ENCODE measurements around the gene CCM2L.

CCM2L gene

DNA sequence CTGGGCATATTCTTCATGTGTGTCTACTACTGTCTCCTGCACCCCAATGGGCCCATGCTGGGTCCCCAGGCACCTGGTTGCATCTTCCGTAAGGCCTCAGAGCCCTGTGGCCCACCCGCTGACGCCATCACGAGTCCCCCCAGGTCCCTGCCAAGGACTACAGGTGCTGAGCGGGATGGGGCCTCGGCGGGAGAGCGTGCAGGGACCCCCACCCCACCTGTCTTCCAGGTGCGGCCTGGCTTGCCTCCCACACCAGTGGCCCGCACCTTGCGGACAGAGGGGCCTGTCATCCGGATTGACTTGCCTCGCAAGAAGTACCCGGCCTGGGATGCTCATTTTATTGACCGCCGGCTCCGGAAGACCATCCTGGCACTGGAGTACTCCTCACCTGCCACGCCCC lies 13.2 kb upstream of the CCM2L start:
- DNase-seq (ENCODE audit: low spot score) = no peak

DNA sequence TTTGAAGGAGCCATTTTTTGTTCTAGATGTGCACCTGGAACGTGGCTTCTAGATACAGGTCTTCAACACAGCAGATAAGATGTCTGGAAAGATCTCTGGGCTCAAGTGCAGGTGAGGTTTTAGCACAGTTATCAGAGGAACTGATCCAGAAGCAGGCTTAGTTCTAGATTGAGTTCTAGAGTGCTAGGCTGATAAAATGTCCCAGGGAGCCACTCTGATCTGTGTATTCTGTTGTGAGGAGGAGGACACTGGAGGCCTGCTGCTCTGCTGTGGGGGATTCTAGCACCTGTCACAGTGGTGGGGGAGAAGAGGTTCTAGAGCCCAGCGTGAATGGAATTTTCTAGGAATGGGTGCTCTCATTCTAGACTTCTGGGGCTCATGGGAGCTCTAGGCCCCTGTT lies 12.0 kb upstream of the CCM2L start:
- no peak for DNase-seq (ENCODE audit: low spot score)

DNA sequence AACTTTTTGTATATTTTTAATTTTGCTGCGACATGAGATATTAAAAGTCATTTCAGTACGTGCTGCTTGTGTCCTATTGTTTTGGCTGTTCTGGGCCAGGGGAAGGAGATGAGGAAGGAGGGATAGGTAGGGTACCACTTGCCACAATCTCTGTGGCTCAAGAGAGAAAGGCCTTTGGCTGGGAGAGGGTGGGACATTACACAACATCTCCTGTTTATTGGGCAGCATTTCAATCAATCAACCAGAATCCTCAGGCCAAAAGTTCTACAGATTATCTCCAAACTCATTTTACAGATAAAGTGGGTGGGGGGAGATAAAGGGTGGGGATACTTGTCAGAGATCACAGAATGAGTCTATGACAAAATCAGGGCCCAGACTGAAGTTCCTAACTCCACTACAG lies 6.9 kb upstream of the CCM2L start:
- no peak for DNase-seq (ENCODE audit: low spot score)

DNA sequence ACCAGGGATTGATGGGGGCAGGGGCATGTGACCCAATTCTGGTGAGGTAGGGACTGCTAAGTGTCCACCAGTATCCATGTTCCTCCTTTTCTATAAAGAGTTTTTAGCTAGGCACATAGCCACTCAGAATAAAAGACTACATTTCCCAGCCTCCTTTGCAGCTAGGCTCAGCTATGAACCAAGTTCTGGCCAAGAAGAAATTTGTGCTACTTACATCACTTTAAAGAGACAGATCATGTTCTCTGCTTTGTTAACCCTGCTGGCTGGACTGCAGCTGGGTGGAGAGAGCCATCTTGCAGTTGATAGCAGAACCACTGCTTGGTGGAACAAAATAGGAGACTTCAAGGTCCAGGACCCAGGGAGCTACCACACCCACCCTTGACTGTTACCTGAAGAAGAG lies 5.3 kb upstream of the CCM2L start:
- peak; percentile 40 for DNase-seq (ENCODE audit: low spot score)

DNA sequence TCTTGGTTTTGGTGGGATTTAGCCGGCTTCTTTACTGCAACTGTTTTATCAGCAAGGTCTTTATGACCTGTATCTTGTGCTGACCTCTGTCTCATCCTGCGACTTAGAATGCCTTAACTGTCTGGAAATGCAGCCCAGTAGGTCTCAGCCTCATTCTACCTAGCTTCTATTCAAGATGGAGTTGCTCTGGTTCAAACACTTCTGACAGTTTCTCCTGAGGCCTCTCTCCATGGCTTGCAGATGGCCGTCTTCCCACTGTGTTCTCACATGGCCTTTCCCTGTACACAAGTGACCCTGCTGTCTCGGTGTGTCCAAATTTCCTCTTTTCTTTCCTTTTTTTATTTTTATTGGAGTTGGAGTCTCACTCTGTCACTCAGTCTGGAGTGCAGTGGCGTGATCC lies 4.2 kb upstream of the CCM2L start:
- no peak for DNase-seq (ENCODE audit: low spot score)

DNA sequence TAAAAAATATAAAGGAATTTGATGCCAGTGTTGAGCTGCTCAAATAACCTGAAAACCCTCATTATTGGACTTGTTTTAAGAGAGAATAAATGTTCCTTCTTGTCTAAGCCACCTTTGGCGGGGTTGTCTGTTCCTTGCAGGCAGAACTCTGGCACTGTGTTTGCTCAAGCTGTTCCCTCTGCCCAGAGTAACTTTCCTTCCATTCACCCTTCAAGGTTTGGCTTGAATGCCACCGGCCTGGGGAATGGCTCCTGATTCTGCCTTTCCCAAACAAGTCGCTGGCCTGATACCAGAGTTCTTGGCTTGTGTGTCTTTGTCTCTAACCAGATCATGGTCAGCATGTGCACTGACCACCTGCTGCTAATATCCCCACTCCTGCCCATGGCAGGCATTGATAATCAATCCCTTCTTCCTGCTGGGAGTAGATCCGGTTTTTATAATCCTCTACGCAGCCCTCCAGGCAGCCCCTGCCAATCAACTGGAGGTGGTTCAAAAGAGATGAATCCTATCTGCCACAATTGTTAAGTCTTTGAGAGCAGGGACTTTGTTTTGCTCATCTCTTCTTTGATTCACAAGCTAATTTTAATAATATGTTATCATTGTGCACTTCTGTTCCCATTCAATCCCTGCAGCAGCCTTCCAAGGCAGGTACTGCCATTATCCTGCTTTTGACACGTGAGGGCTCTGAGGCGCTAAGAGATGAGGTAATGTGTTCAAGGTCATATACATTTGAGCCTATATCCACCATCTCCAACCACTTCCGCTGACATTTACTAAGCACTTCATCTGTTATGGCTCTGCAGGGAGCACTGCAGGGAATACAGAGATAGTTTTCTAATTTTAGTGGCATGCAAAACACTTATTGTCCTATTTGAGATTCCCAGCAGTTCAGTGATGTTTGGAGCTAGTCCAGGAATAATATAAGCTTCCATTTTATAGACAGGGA lies 3.1 kb upstream of the CCM2L start:
- no peak for DNase-seq (ENCODE audit: low spot score)

DNA sequence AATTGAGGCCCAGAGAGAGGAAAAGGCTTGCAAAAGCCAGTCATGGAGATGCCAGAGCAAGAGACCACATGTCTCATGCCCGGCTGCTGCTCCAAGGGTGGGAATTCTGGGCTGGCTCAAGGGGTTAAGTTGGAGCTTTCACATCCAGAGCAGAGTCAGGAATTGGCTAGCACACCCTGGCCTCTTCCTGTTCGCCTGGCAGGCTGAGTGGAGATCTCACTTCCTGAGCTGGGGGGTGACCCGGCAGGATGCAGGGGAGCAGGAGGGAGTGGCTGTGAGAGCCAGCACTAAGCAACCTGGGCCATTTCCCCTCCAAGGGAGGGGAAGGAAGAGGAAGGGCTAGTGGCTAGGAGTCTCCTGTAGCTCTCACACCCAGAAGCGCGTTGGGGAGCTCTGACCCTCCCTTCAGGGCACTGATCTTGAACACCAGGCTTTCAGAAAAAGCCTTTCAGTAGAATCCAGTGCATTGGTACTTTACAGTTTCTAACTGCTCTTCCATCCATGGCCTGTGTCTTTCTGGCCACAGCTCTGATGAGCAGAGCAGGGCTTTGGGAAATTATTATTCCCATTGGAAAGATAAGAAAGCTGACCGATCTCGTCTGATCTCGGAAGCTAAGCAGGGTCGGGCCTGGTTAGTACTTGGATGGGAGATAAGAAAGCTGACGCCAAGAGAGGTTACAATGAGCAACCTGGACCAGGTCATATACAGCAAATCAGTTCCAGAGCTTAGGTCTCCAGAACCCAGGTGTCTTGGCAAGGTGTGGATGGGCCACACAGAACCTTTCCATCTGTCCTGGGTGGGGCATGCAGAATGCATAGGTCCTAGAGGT lies 2.2 kb upstream of the CCM2L start:
- DNase-seq (ENCODE audit: low spot score) = no peak

- no peak for DNase-seq (ENCODE audit: low spot score)
Measured at GRCh38 chr20:32009564-32009963, 674 bp upstream of the CCM2L start.

GRCh38 chr20:32010666-32011065 lies 428 bp downstream of the CCM2L start:
- no peak for DNase-seq (ENCODE audit: low spot score)

DNA sequence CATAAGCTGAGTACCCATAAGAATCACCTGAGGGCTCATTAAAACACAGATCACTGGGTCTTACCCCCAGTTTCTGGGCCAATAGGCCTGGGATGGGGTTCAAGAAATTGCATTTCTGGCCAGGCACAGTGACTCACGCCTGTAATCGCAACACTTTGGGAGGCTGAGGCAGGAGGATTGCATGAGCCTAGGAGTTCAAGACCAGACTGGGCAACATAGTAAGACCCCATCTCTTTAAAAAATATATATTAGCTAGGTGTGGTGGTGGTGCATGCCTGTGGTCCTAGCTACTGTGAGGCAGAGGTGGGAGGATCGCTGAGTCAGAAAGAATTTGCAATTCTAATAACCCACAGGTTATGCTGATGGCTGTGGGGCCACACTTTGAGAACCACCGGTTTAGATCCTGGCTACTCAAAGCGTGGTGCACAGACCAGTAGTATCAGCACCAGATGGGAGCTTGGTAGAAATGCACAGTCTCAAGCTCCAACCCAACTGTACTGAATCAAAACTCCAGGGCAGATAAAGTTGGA lies 2.0 kb downstream of the CCM2L start:
- DNase-seq (ENCODE audit: low spot score) = no peak

DNA sequence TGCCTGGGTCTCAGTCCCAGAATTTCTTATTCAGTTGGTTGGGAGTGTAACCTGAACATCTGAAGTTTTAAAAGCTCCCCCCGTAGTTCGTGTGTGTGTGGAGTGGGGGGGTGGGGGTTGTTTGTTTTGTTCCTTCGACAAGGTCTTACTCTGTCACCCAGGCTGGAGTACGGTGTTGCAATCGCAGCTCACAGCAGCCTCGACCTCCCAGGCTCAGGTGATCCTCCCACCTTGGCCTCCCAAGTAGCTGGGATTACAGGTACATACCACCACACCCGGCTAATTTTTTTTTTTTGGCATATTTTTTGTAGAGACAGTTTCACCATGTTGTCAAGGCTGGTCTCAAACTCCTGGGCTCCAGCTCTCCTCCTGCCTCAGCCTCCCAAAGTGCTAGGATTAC lies 3.1 kb downstream of the CCM2L start:
- DNase-seq (ENCODE audit: low spot score) = no peak

GRCh38 chr20:32017711-32018251 lies 7.5 kb downstream of the CCM2L start:
- DNase-seq (ENCODE audit: low spot score) = no peak

- DNase-seq (ENCODE audit: low spot score) = no peak
Measured at GRCh38 chr20:32018269-32019155, 8.3 kb downstream of the CCM2L start.

GRCh38 chr20:32019156-32019510 lies 8.9 kb downstream of the CCM2L start:
- no peak for DNase-seq (ENCODE audit: low spot score)

GRCh38 chr20:32019563-32020463 lies 9.6 kb downstream of the CCM2L start:
- no peak for DNase-seq (ENCODE audit: low spot score)

- DNase-seq (ENCODE audit: low spot score) = no peak
Measured at GRCh38 chr20:32021091-32021490, 10.9 kb downstream of the CCM2L start.

DNA sequence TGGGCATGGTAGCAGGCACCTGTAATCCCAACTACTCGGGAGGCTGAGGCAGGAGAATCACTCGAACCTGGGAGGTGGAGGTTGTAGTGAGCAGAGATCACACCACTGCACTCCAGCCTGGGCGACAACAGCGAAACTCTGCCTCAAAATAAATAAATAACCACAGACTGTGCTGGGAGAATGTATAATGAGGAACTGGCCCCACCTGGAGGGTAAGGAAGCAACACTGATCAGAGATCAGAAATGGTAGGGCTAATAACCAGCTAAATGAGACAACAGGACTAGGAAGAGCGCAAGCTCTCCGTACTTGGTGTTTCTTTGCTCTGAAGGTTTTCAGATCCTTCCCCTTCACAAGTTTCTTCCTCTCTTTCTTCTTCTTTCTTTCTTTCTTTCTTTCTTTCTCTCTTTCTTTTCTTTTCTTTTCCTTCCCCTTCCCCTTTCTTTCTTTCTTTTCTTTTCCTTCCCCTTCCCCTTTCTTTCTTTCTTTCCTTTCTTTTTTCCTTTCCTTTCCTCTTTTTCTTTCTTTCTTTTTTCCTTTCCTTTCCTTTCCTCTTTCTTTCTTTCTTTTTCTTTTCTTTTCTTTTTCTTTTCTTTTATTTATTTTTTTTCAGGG lies 14.6 kb downstream of the CCM2L start:
- no peak for DNase-seq (ENCODE audit: low spot score)

DNA sequence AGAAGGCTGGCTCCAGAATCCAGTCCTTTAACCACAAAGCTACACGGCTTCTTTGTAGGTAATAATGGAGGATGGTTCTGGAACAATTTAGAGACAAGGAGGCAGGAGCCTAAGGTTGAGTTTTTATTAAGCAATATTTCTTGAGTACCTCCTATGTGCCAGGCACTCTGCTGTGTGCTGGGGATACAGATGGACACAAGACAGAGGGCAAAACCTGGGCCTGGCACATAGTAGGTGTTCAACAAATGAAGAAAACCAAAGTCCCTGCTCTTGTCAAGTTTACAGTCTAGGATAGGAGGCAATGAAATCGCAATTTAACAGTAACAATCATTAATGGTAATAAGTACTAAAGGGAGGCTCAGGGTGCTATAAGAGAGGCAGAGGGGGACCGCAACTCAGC lies 17.4 kb downstream of the CCM2L start:
- no peak for DNase-seq (ENCODE audit: low spot score)

- no peak for DNase-seq (ENCODE audit: low spot score)
Measured at GRCh38 chr20:32028647-32029372, 18.6 kb downstream of the CCM2L start.

DNA sequence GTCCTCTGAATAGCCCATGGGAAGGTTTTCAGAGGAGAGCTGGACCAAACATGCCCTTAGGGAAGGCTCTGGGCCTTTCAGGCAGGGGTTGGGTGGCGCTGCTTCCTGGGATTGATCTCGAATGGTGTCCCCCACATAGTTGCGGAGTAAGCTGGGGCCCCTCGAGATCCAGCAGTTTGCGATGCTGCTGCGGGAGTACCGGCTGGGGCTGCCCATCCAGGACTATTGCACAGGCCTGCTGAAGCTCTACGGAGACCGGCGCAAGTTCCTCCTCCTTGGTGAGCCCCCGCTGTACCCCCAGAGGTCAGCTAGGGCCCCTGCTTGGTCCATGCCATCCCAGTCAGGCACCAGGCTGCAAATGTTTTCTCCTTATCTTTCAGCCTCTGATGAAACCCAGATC lies 19.3 kb downstream of the CCM2L start:
- no peak for DNase-seq (ENCODE audit: low spot score)

Data from RKO (cell line).